H54 (cell line): Measurements from ENCODE around the gene SND1.

Experiments used
- DNase-seq: peaks from one replicate; pipeline ENCODE4 v3.0.0; 2011; ENCODE audit warnings: low spot score, mixed read lengths; ENCODE audit not compliant: insufficient read length
- FAIRE-seq: peaks from 3 replicates; lab custom pipeline; 2011; peaks lifted over from hg19 to GRCh38; lab: Jason Lieb, UNC
- POLR2A ChIP-seq: IDR thresholded peaks from 2 replicates; pipeline ENCODE4 v1.6.1; 2011; ENCODE audit warnings: low read depth, mild to moderate bottlenecking, low read length

SND1 gene

GRCh38 chr7:127968547-127968946, 316.6 kb downstream of the SND1 start:
- no peak for DNase-seq
- no peak for TF ChIP-seq POLR2A
- FAIRE-seq: no peak

- FAIRE-seq (no peak), DNase-seq (no peak)
- no peak for TF ChIP-seq POLR2A
These were observed 321.8 kb downstream of the SND1 start for GRCh38 chr7:127973832-127974231.

- FAIRE-seq (no peak), DNase-seq (no peak)
- TF ChIP-seq POLR2A: no peak
These were observed 322.5 kb downstream of the SND1 start for GRCh38 chr7:127974446-127975035.

GRCh38 chr7:127976056-127976737, 324.2 kb downstream of the SND1 start:
- DNase-seq (no peak), FAIRE-seq (no peak)
- TF ChIP-seq POLR2A: no peak

GRCh38 chr7:127976738-127977120, 324.7 kb downstream of the SND1 start:
- FAIRE-seq (no peak), DNase-seq (no peak)
- TF ChIP-seq POLR2A: no peak

- FAIRE-seq (no peak), DNase-seq (no peak)
- TF ChIP-seq POLR2A: no peak
These were observed 326.4 kb downstream of the SND1 start for GRCh38 chr7:127978421-127978820.

- FAIRE-seq (no peak), DNase-seq (no peak)
- TF ChIP-seq POLR2A: no peak
These were observed 327.2 kb downstream of the SND1 start for GRCh38 chr7:127979113-127979727.

GRCh38 chr7:127979728-127980126, 327.7 kb downstream of the SND1 start:
- no peak for FAIRE-seq
- DNase-seq: no peak
- no peak for TF ChIP-seq POLR2A

GRCh38 chr7:127980901-127981300, 328.9 kb downstream of the SND1 start:
- no peak for TF ChIP-seq POLR2A
- DNase-seq (no peak), FAIRE-seq (no peak)

GRCh38 chr7:127981965-127982364, 330.0 kb downstream of the SND1 start:
- TF ChIP-seq POLR2A: no peak
- FAIRE-seq: no peak
- DNase-seq: no peak

GRCh38 chr7:127983804-127984332, 331.9 kb downstream of the SND1 start:
- DNase-seq: no peak
- no peak for FAIRE-seq

GRCh38 chr7:127986581-127987521, 334.9 kb downstream of the SND1 start:
- no peak for TF ChIP-seq POLR2A
- DNase-seq: no peak
- FAIRE-seq: no peak

More at GRCh38 chr7:127983804-127984332, 331.9 kb downstream of the SND1 start:
- no peak for TF ChIP-seq POLR2A

GRCh38 chr7:127988751-127989150, 336.8 kb downstream of the SND1 start:
- FAIRE-seq: no peak
- DNase-seq: no peak
- TF ChIP-seq POLR2A: no peak
